HPDE6-E6E7 (cell line): ENCODE measurements around the gene IRF9.
"Not testable (repeated sequence)": the region's sequence is repeated elsewhere in the genome, so short reads cannot be mapped to it uniquely, and the experiment has no call there.

ENCODE experiments used
- DNase-seq: peaks from one replicate; pipeline ENCODE4 v3.0.0; 2011; ENCODE audit warnings: missing footprints; ENCODE audit errors: extremely low spot score

Gene IRF9

GRCh38 chr14:24194186-24194872, 33.3 kb downstream of the IRF9 start:
- DNase-seq: no peak

GRCh38 chr14:24194873-24195185, 33.8 kb downstream of the IRF9 start:
- no peak for DNase-seq

DNA sequence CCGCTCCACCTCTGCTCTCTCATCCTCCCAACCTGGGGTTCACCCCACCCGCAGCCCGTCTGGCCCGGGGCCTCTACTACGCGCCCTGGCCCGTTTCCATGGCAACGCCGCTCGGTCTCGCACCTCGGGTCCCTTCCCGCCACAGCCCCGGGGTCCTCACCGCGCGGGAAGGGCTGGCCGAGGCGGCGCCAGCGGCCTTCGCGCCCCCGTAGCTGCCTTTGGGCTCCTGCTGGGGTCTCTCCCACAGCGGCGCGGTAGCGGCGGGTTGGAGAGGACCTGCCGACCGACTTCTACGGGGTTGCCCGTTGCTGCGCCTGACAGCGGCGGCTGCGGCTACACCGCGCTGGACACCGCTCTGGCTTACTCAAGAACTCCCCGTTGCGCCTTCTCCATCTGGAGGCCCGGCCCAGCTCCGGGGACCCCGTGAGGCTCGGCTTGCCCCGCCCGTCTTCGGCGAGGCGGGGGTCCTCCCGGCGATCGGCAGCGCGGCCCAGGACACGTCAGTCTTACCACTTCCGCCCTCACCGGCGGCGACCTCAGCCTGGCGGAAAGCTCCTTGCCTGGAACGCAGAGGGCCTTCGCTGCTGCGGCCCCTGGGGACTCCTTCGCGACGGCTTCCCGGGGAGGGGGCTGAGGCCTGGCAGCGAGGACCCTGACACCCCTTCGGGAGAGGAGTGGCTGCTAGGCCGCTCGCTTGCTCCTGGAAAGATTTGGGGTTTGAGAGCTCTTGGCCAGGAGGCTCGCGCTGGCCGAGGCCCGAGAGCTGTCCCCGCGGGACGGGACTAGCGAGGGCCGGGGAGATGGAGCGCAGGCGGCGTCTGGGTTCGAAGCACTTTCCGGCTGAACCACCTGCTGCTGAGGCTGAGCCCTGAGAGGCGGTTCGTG, 34.4 kb downstream of the IRF9 start, which contains the start of gene TM9SF1:
Gene TM9SF1, minus strand, starts transcription at position 256 of the 885 bp plus-strand sequence. CDS start 422 bp downstream, outside the sequence.
- peak; percentile 86 for DNase-seq

GRCh38 chr14:24196071-24197055, 35.3 kb downstream of the IRF9 start:
- DNase-seq: peak; percentile 21

GRCh38 chr14:24197056-24197450, 36.0 kb downstream of the IRF9 start:
- no peak for DNase-seq

- DNase-seq: no peak
These were observed 37.9 kb downstream of the IRF9 start for GRCh38 chr14:24198814-24199524.

DNA sequence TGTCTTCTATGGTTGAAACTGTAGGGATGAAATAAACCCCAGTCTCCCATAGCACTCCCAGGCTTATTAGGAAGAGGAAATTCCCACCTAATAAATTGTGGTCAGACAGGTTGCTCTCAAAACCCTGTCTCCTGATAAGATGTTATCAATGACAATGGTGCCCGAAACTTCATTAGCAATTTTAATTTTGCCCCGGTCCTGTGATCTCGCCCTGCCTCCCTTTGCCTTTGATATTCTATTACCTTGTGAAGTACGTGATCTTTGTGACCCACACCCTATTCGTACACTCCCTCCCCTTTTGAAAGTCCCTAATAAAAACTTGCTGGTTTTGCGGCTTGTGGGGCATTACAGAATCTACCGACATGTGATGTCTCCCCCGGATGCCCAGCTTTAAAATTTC, 41.5 kb downstream of the IRF9 start:
- not testable (repeated sequence) for DNase-seq

DNA sequence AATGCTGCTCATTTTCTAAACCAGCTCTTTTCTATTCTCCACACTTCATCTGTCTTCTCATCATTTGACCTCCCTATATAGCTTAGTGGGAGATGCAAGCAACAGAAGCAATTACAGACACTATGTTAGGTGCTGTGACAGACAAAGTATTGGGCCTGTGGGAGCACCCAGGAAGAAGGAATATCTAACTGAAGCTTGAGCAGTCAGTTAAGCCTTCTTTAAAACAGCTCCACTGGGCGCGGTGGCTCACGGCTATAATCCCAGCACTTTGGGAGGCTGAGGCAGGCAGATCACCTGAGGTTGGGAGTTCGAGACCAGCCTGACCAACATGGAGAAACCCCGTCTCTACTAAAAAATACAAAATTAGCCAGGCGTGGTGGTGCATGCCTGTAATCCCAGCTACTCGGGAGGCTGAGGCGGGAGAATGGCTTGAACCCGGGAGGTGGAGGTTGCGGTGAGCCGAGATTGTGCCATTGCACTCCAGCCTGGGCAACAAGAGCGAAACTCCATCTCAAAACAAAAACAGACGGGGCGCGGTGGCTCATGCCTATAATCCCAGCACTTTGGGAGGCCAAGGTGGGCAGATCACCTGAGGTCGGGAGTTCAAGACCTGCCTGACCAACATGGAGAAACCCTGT, 42.3 kb downstream of the IRF9 start:
- not testable (repeated sequence) for DNase-seq

GRCh38 chr14:24204163-24205146, 43.4 kb downstream of the IRF9 start:
- no peak for DNase-seq

- DNase-seq: no peak
These were observed 45.4 kb downstream of the IRF9 start for GRCh38 chr14:24206260-24207103.

DNA sequence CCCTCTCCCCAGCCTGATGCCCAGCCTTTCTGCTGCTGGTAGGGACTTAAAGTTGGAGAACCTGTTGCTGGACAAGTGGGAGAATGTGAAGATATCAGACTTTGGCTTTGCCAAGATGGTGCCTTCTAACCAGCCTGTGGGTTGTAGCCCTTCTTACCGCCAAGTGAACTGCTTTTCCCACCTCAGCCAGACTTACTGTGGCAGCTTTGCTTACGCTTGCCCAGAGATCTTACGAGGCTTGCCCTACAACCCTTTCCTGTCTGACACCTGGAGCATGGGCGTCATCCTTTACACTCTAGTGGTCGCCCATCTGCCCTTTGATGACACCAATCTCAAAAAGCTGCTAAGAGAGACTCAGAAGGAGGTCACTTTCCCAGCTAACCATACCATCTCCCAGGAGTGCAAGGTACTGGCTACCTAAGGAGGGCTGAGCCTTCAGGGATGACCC, 46.1 kb downstream of the IRF9 start:
- DNase-seq: no peak

- DNase-seq: no peak
These were observed 46.6 kb downstream of the IRF9 start for GRCh38 chr14:24207625-24208024.

- DNase-seq: no peak
These were observed 50.2 kb downstream of the IRF9 start for GRCh38 chr14:24211311-24211710.

GRCh38 chr14:24212924-24213865, 52.1 kb downstream of the IRF9 start, which contains the start of gene CHMP4A:
Gene CHMP4A (minus strand): TSS chr14:24213488. CDS start chr14:24213439, 49 bp downstream.
- peak; percentile 97 for DNase-seq

DNA sequence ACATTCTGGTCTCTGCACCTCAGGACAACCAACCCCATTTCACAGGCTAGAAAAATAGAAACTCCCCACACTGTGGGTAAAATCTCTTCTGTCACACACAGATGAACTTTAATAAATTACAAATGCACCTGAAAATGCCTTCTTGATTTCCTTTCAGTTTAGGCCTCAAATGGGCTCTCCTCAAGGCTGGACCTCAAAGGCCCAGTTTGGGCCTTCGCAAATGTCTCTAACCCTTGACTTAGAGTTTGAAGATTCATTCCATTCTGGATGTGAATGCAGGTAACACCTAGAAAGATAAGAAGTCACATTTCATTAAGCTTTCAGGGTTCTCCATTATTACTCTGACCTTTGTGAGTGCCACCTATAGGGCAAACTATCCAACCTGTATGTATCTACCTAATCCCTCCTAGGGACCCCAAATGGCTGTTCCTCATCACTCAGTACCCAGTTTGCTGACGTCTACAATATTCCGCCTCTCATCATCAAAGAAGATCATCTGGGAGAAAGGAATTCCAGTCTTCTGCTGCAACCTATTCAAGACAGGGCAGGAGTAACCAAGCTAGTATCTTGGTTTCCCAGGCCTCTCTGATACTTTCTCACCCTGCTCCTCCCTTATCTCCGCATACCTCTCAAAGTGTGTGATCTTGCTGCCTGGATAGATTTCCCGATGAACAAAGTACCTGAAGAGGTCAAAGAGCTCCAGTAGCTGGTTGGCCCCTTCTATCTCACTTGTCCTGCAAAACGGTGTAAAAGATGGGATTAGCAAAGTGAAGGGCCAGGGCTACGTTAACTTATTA, 53.0 kb downstream of the IRF9 start:
- DNase-seq: no peak
